ENCODE measurements around the gene TGDS. TPM values are rescaled to one million over a fixed set of nuclear protein-coding genes. Genes with fewer than 3 reads are reported as not detected.

The TGDS gene
- total RNA-seq, 4 donors from 2014 or later = 5.8 to 19.6 (median 8.8) TPM

DNA sequence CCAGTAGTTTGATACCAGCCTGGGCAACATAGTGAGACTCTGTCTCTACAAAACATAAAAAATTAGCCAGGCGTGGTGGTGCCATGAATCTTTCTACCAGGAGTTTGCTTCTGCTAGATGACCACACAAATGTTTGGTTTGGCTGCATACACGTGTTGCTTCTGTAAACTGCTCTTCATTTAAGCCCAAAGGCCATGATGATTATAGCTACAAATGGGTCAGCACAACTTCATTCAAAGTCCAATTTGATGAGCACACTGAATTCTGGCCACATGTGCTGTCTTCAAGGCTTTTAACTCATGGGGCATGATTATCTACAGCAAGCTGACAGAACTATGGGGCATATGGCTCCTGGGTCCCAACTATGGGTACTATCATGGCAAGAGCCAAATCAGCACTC, 70.2 kb downstream of the TGDS start:
- H3K4me3 ChIP-seq (ENCODE audit: low read depth, poor library complexity, severe bottlenecking) = no peak overlapping the region
- no peak for TF ChIP-seq POLR2A (IDR thresholded peaks at IDR 0.05)
- TF ChIP-seq, protein P1, sequence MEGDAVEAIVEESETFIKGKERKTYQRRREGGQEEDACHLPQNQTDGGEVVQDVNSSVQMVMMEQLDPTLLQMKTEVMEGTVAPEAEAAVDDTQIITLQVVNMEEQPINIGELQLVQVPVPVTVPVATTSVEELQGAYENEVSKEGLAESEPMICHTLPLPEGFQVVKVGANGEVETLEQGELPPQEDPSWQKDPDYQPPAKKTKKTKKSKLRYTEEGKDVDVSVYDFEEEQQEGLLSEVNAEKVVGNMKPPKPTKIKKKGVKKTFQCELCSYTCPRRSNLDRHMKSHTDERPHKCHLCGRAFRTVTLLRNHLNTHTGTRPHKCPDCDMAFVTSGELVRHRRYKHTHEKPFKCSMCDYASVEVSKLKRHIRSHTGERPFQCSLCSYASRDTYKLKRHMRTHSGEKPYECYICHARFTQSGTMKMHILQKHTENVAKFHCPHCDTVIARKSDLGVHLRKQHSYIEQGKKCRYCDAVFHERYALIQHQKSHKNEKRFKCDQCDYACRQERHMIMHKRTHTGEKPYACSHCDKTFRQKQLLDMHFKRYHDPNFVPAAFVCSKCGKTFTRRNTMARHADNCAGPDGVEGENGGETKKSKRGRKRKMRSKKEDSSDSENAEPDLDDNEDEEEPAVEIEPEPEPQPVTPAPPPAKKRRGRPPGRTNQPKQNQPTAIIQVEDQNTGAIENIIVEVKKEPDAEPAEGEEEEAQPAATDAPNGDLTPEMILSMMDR (IDR thresholded peaks at IDR 0.05) = no peak
- DNase-seq (ENCODE audit: low spot score in 2 of 2) = no peak
- intact Hi-C loops (cut with DNase I; ENCODE audit: low total_unique reads) = no loop called here
- WGBS, 2 donors = 92 to 94% methylated on average over 2 of the region's 2 CpGs

DNA sequence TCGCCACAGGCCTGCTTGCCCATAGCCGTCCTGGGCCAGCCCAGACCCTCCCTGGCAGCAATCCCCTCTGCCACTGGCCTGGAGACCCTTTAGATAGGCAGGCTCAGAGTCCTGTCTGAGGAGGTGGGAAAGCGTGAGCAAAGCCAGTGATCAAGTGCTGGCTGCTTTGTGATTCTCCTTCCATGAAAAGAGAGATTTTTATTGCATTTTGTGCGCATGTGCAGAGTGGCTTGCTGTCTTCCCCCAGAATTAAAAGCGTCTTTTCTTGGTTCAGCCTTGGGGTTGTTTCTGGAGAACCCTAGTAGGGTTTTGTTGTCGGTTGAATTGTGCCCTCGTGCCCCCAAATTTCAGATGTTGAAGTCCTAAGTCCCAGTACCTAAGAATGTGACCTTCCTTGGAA, 71.5 kb downstream of the TGDS start:
- intact Hi-C loops (cut with DNase I; ENCODE audit: low total_unique reads) = no loop called here

More for the DNA sequence above, 71.5 kb downstream of the TGDS start:
- TF ChIP-seq, protein P1 (IDR thresholded peaks at IDR 0.05) = no peak
- TF ChIP-seq POLR2A (IDR thresholded peaks at IDR 0.05) = no peak
- 89 to 90% methylated on average over 5 to 7 of the region's 7 CpGs for WGBS, 2 donors
- DNase-seq (ENCODE audit: low spot score in 2 of 2) = no peak
- H3K4me3 ChIP-seq (ENCODE audit: low read depth, poor library complexity, severe bottlenecking) = no peak overlapping the region

Other genes starting within 250 kb of the TGDS start
- 10 to 100 TPM; 24.9 to 51.4 (median 35.6) TPM for gene DCT, start 116.5 kb downstream of the TGDS start, total RNA-seq
- 1 to 10 TPM; 1.8 to 2.5 (median 2.2) TPM for gene GPR180, start 5.7 kb upstream of the TGDS start, total RNA-seq
- 10 to 100 TPM; 20.5 to 28.0 (median 26.8) TPM for gene SOX21, start 116.4 kb upstream of the TGDS start, total RNA-seq